HG03520 (cell line): Measurements from ENCODE around the gene DIS3L.
"Not testable (repeated sequence)": the region's sequence is repeated elsewhere in the genome, so short reads cannot be mapped to it uniquely, and the experiment has no call there.

ENCODE experiments used
- ATAC-seq: cut with Tn5 transposase; IDR thresholded peaks from one replicate; pipeline ENCODE4 v1.9.1; 2021; ENCODE audit warnings: mild to moderate bottlenecking, moderate library complexity; ENCODE audit not compliant: unreplicated experiment

DIS3L gene

GRCh38 chr15:66293419-66294156 lies at the start of gene DIS3L:
TSS of gene DIS3L (plus strand) at chr15:66293568. CDS start at chr15:66293597, 29 bp downstream.
- ATAC-seq: peak; percentile 60

GRCh38 chr15:66245832-66246231 lies 47.5 kb upstream of the DIS3L start:
- not testable (repeated sequence) for ATAC-seq

DNA sequence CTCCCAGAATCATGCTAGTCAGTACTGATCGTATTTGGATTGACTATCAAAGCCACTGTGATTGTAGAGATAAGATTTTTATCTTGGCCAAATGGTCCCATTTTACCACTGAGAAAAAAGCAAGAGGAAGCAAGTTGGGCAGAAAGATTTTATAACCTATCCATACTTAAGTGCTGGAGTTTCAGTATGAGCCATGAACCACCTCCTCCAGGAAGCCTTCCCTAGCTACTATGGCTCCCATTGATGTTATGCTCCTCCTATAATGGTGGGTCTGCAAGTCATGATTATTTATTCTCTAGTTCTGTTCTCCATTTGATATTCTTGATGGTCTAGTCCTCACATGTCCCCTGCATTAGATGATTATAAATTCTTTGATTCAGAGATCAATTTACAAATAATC lies 46.4 kb upstream of the DIS3L start:
- no peak for ATAC-seq

DNA sequence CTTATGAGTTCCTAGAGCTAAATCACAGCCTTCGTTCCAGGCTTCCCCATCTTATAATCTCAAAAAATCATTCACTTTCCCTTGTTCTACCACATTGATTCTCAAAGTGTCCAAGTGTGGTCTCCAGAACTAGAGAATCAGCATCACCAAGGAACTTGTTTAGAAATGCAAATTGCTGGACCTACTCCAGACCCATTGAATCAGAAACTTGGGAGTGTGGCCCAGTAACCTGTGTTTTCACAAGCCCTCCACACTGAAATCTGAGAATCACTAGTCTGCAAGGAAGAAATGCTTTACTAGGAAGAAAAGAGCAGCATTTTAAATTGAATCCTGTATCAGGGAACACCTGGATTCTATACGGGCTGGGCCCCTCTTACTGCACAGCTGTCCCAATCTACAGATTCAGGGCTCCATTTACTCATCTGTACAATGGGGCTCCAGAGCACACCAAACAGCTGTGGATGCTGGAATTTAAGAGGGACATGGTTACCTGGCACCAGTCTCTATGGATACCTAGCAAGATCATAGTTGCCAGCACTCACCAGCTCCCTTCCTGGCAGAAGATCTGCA lies 43.7 kb upstream of the DIS3L start:
- ATAC-seq: no peak

- ATAC-seq: no peak
These were observed 42.1 kb upstream of the DIS3L start for GRCh38 chr15:66251065-66251789.

- no peak for ATAC-seq
These were observed 41.3 kb upstream of the DIS3L start for GRCh38 chr15:66251790-66252684.

DNA sequence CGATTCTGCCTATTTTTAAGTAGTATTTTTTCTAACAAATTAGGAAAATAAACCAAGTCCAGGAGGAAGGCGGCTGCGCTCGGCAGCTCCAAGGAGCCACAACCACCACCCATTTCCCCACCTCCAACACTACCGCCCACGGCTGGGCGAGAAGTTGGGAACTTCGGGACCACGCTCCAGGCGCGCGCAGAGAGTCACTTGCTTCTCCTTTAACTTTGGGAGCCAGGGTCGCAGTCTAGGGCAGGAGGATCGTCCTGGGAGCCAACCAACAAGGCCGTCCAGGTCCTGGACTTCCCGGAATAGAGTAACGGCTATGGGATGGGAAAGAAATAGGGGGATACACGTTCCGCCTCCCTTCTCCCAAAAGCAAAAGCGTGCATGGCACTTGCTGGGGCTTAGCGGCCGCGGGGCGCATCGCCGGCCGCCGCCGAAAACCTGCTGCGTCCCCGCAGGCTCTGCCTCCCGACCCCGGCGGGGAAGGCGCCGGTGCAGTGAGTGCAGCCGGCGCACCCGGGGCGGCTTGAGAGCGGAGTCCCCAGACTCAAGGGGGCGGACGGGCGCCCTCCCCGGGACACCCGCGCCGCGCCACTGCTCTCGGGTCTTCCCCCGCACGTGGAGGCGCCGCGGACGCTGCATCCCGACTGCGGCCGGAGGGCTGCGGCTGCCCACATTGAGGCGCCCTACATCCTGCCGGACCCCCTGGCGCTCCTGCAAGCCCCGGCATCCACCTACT lies 40.5 kb upstream of the DIS3L start:
- ATAC-seq: no peak

DNA sequence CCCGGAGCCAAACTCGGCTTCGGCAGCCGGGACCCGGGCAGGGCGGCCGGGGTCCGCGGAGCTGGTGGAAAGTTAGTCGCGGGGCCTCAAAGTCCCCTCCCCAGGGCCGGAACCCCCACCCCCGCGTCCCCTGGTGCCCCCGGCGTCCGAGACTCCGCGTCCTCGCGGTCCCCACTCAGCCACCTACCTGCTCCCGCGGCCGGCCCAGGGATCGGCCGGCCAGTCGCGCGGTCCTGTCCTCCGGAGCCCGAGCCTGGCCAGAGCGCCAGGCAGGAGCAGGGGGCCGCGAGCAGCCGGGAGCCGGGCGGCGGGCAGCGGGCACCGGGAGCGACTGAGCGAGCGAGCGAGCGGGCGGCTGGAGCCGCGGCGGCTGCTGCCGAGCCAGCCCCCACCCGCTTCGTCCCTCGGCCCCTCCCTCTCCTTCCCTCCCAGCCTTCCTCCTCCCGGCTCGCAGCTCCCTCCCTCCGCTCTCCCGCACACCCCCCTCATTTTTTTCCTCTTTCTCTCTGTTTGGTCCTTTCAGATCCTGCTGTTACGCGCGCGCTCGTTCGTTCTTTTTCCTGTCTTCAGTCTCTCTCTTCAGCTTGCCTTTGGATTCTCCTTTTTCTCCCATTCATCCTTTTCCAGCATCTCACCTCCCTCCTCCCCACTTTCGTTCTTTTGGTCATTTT lies 39.8 kb upstream of the DIS3L start, which contains the start of gene MEGF11:
TSS of gene MEGF11 (minus strand) at position 333 of the 671 bp plus-strand sequence. CDS start 125,347 bp downstream, outside the sequence.
- no peak for ATAC-seq

- no peak for ATAC-seq
These were observed 39.0 kb upstream of the DIS3L start for GRCh38 chr15:66254089-66254950.

GRCh38 chr15:66254951-66255676 lies 38.3 kb upstream of the DIS3L start:
- ATAC-seq: no peak

GRCh38 chr15:66256692-66257091 lies 36.7 kb upstream of the DIS3L start:
- ATAC-seq: no peak

- no peak for ATAC-seq
These were observed 32.3 kb upstream of the DIS3L start for GRCh38 chr15:66261056-66261455.

DNA sequence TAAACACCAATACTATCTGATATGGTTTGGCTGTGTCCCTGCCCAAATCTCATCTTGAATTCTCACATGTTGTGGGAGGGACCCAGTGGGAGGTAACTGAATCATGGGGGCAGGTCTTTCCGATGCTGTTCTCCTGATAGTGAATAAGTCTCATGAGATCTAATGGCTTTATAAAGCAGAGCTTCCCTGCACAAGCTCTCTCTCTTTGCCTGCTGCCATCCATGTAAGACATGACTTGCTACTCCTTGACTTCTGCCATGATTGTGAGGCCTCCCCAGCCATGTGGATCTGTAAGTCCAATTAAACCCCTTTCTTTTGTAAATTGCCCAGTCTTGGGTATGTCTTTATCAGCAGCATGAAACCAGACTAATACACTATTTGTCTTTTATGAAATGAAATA lies 30.5 kb upstream of the DIS3L start:
- not testable (repeated sequence) for ATAC-seq

DNA sequence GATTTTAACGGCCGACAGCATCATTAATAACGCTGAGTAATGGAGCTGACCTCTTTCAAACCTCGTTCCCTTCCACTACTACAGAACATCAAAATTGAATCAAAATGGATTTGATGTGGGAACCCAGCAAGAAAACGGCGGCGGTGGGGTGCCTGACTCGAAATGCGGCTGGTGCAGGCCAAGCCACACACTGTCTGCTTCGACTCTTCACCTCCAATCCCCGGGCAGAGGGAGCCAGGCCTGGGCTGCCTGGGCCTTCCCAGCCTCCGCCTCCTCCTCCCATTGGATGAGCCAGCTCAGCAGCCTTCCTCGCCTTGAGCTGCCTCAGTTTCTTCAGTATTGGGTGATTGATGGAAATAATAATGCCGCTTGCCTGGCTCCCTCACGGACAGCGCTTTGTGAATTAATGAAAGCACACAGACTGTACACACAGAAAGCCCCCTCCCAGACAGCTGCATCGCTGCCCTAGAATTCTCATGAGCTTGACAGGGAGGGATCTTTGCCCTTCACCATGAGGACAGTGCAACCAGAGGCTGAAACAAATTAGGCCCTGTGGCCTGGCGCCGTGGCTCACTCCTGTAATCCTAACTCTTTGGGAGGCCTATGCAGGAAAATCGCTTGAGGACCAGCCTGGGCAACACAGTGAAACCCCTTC lies 28.4 kb upstream of the DIS3L start:
- no peak for ATAC-seq

- ATAC-seq: no peak
These were observed 23.9 kb upstream of the DIS3L start for GRCh38 chr15:66269326-66270090.

DNA sequence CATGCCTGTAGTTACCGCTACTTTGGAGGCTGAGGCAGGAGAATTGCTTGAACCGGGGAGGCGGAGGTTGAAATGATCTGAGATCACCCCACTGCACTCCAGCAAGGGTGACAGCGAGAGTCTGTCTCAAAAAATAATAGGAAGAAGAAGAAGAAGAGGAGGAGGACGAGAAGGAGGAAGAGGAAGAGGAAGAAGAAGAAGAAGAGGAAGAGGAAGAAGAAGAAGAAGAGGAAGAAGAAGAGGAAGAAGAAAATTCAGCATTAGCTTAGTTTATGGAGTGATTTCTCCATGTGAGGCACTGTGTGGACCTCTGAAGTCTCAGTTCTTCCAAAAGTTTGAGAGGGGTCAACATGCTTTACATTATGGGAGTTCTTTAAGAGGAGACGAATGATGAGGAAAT lies 22.4 kb upstream of the DIS3L start:
- no peak for ATAC-seq

GRCh38 chr15:66275352-66275751 lies 18.0 kb upstream of the DIS3L start:
- no peak for ATAC-seq
